SK-N-SH treated with all-trans-retinoic acid at 6 μM for 48 hours (cell line): ENCODE measurements around the gene GFPT1.

Source experiments
- ARNTL ChIP-seq: fragments of 450-650 bp; formaldehyde crosslinking; IDR thresholded peaks from 2 replicates; pipeline ENCODE4 v1.5.0; 2020; ENCODE audit warnings: low read depth, mild to moderate bottlenecking, moderate library complexity, borderline replicate concordance
- BACH2 ChIP-seq: fragments of 250-450 bp; sonication (Bioruptor Pico); IDR thresholded peaks from 2 replicates; pipeline ENCODE4 v1.9.0; 2021; ENCODE audit warnings: mild to moderate bottlenecking, borderline replicate concordance
- CSDC2 ChIP-seq: fragments of 250-450 bp; sonication (Bioruptor Pico); IDR thresholded peaks from 2 replicates; pipeline ENCODE4 v1.5.0; 2020; ENCODE audit warnings: mild to moderate bottlenecking, moderate library complexity
- PPARA ChIP-seq: fragments of 250-450 bp; sonication (Bioruptor Pico); IDR thresholded peaks from 2 replicates; pipeline ENCODE4 v1.5.0; 2020; ENCODE audit warnings: mild to moderate bottlenecking, borderline replicate concordance
- RARB ChIP-seq: fragments of 250-450 bp; sonication (Bioruptor Pico); IDR thresholded peaks from 2 replicates; pipeline ENCODE4 v1.8.0; 2021; ENCODE audit warnings: mild to moderate bottlenecking, moderate library complexity
- TOX ChIP-seq: fragments of 250-450 bp; sonication (Bioruptor Pico); IDR thresholded peaks from 2 replicates; pipeline ENCODE4 v1.8.0; 2021; ENCODE audit warnings: mild to moderate bottlenecking, moderate library complexity, borderline replicate concordance
- ZFP3 ChIP-seq: fragments of 250-450 bp; sonication (Bioruptor Pico); IDR thresholded peaks from 2 replicates; pipeline ENCODE4 v1.5.0; 2020; ENCODE audit warnings: mild to moderate bottlenecking, moderate library complexity
- ZFP30 ChIP-seq: fragments of 450-650 bp; formaldehyde crosslinking; IDR thresholded peaks from 2 replicates; pipeline ENCODE4 v1.5.0; 2022; ENCODE audit warnings: mild to moderate bottlenecking, moderate library complexity
- ZNF565 ChIP-seq: fragments of 450-650 bp; formaldehyde crosslinking; conservative IDR thresholded peaks from 2 replicates; pipeline ENCODE4 v1.5.0; 2020; ENCODE audit warnings: low read depth, mild to moderate bottlenecking, moderate library complexity
- ZNF8 ChIP-seq: fragments of 450-650 bp; formaldehyde crosslinking; IDR thresholded peaks from 2 replicates; pipeline ENCODE4 v1.5.0; 2020; ENCODE audit warnings: mild to moderate bottlenecking, moderate library complexity
- TF ChIP-seq, protein P1 (sequence below): fragments of 250-450 bp; sonication (Bioruptor Pico); IDR thresholded peaks from 2 replicates; pipeline ENCODE4 v1.8.0; 2020; ENCODE audit warnings: mild to moderate bottlenecking, moderate library complexity, borderline replicate concordance
- TF ChIP-seq, protein P2 (sequence below): fragments of 250-450 bp; sonication (Bioruptor Pico); IDR thresholded peaks from 2 replicates; pipeline ENCODE4 v1.5.0; 2020; ENCODE audit warnings: mild to moderate bottlenecking, moderate library complexity
- TF ChIP-seq, protein P3 (sequence below): fragments of 250-450 bp; sonication (Bioruptor Pico); IDR thresholded peaks from 2 replicates; pipeline ENCODE4 v1.5.1; 2020; ENCODE audit warnings: low read depth, mild to moderate bottlenecking, moderate library complexity
- TF ChIP-seq, protein P4 (sequence below): fragments of 250-450 bp; sonication (Bioruptor Pico); IDR thresholded peaks from 2 replicates; pipeline ENCODE4 v1.8.0; 2021; ENCODE audit warnings: low read depth, mild to moderate bottlenecking, moderate library complexity, borderline replicate concordance

DNA sequence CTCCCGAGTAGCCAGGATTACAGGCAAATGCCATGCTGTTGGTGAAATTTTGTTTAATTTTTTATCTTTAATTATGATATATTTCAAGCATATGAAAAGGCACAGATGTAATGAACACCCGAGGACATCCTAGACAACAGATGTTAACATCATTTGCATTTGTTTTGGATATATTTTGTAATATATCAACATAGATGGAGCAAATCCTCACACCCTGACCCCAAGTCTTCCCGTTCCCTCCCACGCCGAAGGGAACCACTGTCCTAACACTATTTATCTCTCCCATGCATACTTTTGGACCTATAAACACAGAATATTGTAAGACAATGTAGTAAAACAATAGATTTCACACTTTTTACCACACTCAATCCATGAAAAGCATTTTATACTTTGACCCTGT, 99.5 kb downstream of the GFPT1 start:
- TF ChIP-seq, protein P1, sequence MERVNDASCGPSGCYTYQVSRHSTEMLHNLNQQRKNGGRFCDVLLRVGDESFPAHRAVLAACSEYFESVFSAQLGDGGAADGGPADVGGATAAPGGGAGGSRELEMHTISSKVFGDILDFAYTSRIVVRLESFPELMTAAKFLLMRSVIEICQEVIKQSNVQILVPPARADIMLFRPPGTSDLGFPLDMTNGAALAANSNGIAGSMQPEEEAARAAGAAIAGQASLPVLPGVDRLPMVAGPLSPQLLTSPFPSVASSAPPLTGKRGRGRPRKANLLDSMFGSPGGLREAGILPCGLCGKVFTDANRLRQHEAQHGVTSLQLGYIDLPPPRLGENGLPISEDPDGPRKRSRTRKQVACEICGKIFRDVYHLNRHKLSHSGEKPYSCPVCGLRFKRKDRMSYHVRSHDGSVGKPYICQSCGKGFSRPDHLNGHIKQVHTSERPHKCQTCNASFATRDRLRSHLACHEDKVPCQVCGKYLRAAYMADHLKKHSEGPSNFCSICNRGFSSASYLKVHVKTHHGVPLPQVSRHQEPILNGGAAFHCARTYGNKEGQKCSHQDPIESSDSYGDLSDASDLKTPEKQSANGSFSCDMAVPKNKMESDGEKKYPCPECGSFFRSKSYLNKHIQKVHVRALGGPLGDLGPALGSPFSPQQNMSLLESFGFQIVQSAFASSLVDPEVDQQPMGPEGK (CRISPR knock-in tag), result no peak
- TF ChIP-seq, protein P2, sequence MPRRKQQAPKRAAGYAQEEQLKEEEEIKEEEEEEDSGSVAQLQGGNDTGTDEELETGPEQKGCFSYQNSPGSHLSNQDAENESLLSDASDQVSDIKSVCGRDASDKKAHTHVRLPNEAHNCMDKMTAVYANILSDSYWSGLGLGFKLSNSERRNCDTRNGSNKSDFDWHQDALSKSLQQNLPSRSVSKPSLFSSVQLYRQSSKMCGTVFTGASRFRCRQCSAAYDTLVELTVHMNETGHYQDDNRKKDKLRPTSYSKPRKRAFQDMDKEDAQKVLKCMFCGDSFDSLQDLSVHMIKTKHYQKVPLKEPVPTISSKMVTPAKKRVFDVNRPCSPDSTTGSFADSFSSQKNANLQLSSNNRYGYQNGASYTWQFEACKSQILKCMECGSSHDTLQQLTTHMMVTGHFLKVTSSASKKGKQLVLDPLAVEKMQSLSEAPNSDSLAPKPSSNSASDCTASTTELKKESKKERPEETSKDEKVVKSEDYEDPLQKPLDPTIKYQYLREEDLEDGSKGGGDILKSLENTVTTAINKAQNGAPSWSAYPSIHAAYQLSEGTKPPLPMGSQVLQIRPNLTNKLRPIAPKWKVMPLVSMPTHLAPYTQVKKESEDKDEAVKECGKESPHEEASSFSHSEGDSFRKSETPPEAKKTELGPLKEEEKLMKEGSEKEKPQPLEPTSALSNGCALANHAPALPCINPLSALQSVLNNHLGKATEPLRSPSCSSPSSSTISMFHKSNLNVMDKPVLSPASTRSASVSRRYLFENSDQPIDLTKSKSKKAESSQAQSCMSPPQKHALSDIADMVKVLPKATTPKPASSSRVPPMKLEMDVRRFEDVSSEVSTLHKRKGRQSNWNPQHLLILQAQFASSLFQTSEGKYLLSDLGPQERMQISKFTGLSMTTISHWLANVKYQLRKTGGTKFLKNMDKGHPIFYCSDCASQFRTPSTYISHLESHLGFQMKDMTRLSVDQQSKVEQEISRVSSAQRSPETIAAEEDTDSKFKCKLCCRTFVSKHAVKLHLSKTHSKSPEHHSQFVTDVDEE, result no peak
- TF ChIP-seq ZFP3 (CRISPR knock-in tag) (no peak), ARNTL (CRISPR knock-in tag) (no peak), RARB (no peak), TOX (no peak), BACH2 (no peak), ZNF565 (CRISPR knock-in tag) (no peak), ZFP30 (CRISPR knock-in tag) (no peak), CSDC2 (no peak), ZNF8 (CRISPR knock-in tag) (no peak), PPARA (CRISPR knock-in tag) (no peak)
- TF ChIP-seq, protein P3, sequence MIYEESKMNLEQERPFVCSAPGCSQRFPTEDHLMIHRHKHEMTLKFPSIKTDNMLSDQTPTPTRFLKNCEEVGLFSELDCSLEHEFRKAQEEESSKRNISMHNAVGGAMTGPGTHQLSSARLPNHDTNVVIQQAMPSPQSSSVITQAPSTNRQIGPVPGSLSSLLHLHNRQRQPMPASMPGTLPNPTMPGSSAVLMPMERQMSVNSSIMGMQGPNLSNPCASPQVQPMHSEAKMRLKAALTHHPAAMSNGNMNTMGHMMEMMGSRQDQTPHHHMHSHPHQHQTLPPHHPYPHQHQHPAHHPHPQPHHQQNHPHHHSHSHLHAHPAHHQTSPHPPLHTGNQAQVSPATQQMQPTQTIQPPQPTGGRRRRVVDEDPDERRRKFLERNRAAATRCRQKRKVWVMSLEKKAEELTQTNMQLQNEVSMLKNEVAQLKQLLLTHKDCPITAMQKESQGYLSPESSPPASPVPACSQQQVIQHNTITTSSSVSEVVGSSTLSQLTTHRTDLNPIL, result no peak
- TF ChIP-seq, protein P4, sequence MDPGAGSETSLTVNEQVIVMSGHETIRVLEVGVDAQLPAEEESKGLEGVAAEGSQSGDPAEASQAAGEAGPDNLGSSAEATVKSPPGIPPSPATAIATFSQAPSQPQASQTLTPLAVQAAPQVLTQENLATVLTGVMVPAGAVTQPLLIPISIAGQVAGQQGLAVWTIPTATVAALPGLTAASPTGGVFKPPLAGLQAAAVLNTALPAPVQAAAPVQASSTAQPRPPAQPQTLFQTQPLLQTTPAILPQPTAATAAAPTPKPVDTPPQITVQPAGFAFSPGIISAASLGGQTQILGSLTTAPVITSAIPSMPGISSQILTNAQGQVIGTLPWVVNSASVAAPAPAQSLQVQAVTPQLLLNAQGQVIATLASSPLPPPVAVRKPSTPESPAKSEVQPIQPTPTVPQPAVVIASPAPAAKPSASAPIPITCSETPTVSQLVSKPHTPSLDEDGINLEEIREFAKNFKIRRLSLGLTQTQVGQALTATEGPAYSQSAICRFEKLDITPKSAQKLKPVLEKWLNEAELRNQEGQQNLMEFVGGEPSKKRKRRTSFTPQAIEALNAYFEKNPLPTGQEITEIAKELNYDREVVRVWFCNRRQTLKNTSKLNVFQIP (CRISPR knock-in tag), result no peak
